HG03045 (cell line): Measurements from ENCODE around the gene SLC25A23.

Source experiments
- ATAC-seq: cut with Tn5 transposase; IDR thresholded peaks from one replicate; pipeline ENCODE4 v1.9.1; 2021; ENCODE audit warnings: mild to moderate bottlenecking, moderate library complexity; ENCODE audit not compliant: unreplicated experiment

The SLC25A23 gene

DNA sequence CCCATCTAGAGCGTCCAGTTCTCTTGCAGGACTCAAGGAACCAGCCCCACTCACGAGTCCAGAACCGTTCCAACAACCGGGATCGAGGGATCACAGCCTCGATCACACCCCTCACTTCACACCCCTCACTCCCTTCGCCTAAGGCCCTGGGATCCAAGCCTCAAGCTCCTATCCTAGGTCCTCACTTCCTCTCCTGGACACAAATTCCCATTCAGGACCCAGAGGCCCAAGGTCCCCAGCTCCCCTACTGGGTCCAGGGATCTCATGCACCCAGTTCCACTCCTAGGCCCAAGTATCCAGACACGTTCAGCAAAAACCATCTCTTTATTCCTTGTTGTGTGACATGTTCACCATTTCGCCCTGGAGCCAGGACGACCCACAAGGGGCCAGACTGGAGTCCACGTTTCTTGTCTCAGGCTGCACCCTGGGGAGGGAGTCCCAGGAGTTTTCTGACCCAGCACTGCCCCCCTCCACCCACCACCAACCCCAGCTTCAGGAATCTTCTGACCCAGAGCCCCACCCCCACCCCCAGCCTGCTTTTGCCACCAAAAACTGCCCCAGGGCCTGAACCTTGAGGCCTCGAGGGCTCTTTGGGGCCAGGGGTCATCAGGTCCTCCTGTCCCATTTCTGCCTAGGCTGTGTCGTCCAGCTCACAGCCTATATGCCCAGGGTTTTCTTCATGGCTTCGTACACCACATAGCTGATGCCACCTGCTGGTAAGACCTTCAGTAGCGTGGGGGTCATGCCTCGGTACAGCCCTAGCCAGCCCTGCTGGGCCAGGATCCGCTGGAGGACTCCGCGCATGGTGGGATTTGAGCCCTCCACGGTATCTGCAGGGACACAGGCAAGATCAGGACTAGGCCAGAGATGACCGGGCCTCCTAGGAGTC lies 33.6 kb downstream of the SLC25A23 start:
- ATAC-seq = no peak

GRCh38 chr19:6424939-6425731 lies 34.5 kb downstream of the SLC25A23 start:
- ATAC-seq = peak; percentile 85

DNA sequence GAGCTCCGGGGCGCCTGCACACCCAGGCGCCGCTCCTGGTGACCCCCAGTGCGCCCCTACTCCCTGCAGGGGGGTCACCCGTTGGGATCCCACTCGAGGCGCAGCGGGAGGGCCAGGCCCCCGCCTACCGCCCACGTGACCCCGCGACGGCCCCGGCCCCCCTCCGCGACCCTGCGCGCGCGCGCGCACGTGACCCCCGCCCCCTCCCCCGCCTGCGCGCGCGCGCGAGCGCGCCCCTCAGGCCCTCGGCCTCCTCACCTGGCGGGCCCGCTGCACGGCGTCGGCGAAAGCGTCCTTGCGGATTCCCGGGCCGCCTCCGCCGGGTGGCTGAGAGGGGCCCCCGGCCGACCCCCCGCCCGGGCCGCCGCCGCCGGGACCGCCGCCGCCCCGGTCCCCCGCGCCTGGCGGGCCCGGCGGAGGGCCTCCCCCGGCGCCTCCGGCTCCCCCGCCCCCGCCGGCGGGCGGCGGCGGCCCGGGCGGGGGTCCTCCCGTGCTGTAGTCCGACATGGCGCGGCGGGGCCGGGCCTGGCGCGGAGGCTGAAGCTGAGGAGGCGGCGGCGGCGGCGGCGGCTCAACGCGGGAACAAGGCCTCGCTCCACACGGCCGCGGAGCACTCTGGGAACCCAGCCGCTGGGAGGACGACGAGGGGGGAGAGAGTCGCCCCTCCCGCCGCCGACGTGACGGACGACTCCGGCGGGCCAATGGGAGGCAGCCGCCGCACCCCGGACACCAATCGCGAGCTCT lies 35.2 kb downstream of the SLC25A23 start, which contains the start of gene KHSRP:
TSS of gene KHSRP (minus strand) at position 617 of the 744 bp plus-strand sequence. CDS start at position 507, 110 bp downstream.
- no peak for ATAC-seq

GRCh38 chr19:6423499-6424194 lies 35.9 kb downstream of the SLC25A23 start:
- no peak for ATAC-seq

- ATAC-seq = no peak
Measured at GRCh38 chr19:6421075-6422014, 38.2 kb downstream of the SLC25A23 start.

- no peak for ATAC-seq
Measured at GRCh38 chr19:6418562-6418932, 41.0 kb downstream of the SLC25A23 start.

GRCh38 chr19:6417713-6418561 lies 41.7 kb downstream of the SLC25A23 start:
- no peak for ATAC-seq

DNA sequence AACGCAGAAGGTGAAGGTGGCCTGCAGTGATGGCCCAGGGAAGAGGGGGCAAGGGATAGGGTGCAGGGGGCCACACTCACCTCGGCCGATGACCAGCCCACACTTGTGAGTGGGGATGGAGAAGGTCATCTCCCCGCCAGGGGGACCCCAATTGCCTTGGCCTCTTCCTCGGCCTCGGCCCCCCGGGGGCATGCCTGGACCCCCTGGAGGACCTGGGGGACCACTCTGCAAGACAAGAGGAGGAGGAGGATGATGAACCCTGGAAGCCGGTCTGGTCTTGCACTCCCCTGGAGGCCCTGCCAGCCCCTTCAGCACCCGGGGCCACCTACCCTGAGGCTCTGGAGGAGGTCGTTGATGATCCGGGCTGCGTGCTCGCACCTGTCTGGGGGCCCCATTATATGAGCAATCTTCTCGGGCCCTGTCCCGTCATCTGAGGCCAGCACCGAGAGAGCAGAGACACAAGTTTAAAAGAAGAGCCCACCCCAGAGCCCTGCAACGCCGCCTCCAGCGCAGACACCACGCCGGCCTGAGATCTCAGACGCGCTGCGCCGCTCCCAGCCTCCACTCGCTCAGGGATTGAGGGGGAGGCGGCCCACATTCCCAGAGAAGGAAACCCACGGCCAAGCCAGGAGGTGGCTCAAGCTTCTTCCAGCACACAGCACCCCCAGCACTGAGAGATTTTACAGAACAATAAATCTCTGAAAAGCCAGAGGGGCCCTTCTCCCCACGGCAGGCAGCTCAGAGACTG lies 42.8 kb downstream of the SLC25A23 start:
- no peak for ATAC-seq

GRCh38 chr19:6415591-6416190 lies 43.9 kb downstream of the SLC25A23 start:
- no peak for ATAC-seq

GRCh38 chr19:6414793-6415590 lies 44.6 kb downstream of the SLC25A23 start:
- ATAC-seq = no peak

DNA sequence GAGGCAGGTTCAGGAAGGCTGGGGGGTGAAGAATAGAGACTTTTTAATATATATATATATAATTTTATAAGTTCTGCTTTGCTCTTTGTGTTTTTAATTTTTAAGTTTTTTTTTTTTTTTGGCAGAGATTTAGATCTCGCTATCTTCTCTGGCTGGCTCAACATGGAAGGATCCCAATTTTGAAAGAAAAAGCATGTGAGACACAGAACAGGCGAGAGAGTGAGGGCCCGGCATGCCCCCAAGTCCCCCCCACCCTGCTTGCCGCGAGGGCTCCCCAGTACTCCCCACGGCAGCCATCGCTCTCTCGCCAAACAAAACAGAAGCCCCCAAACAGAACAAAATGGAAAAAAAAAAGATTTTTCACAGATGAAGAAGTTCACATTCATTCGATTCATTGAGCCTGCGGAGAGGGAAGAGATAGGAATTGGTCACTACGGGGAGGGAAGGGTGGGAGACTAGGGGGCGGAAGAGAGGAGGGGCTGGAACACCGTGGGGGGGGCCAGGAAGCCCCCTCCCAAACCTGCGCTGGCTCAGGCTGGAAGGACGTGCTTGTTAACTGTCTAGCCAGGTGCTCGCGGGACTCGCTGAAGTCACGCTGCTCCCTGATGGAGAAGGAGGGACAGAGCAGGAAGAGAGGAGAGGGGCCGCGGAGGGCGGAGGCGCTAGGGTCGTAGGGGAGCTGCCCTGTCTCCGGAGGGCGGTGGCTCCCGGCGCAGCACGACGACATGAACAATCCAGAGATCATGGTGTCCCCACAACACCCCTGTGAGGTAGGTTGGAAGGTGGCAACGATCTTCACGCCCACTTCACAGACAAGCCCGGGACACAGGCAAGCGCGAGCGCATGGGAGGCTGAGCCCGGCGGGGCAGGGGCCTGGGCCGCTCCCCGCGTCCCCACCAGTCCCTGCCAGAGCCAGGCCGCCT lies 45.6 kb downstream of the SLC25A23 start:
- ATAC-seq = no peak

DNA sequence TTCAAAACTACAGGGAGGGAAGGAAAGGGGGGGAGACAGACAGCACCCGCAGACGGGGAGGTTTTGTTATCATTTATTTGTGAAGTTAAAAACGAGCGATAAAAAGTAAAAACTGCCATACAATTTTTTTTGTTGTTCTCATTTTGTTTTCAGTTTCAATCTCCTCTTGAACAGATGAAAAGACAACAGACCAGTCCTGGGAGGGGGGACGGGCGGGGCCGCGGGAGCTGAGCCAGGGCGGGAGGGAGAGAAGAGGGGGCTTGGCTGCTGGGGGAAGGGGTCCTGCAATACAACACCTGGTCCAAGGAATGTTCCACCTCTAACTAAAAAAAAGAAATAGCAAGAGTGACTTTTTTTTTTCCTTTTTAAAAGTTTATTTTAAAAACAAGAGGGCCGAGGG lies 46.3 kb downstream of the SLC25A23 start:
- ATAC-seq = no peak

GRCh38 chr19:6412447-6413091 lies 47.0 kb downstream of the SLC25A23 start:
- no peak for ATAC-seq

DNA sequence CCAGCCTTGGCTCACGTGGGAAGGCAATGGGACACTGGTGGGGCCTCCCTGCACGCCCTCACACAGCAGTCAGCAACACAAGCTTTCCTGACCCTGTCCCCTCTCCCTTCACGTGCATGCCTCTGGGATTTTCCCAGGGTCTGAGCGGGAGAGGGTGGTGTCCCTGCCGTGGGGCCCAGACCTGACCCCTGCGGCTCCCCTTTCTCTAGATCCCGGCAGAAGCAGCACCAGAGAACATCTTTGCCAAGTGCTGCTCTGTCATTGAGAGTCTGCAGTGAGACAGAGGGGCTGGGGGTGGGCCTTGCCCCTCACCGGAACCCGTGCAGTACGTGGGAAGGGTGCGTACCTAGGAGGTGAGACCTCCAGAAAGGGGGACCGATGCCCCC lies 47.5 kb downstream of the SLC25A23 start:
- ATAC-seq = no peak

GRCh38 chr19:6409346-6409745 lies 50.2 kb downstream of the SLC25A23 start:
- no peak for ATAC-seq
